IMR-90 (cell line): ENCODE measurements around the gene DGKQ. TPM values are rescaled to one million over a fixed set of nuclear protein-coding genes. Genes with fewer than 3 reads are reported as not detected.

Source experiments
- ATAC-seq: fragments of 200-7000 bp; cut with Tn5 transposase; 2 replicates; pipeline ENCODE4 v1.9.1; 2020; ENCODE audit warnings: low read depth, mild to moderate bottlenecking, moderate library complexity
- BruUV-seq: library from RNA; stranded (reverse); fragments of 400-500 nt; replicated peaks from 2 replicates; lab custom pipeline; 2021; lab: Mats Ljungman, UMichigan
- CTCF ChIA-PET: fragments of 300-600 bp; formaldehyde crosslinking; extraction: SDS; loops from one replicate; lab custom pipeline; 2021; ENCODE audit warnings: antibody characterized with exemption; lab: Yijun Ruan, JAX
- POLR2A ChIA-PET: fragments of 300-600 bp; sonication (Branson Sonifier 250); formaldehyde crosslinking; loops from one replicate; lab custom pipeline; 2022; ENCODE audit warnings: antibody characterized with exemption; ENCODE audit not compliant: unreplicated experiment; lab: Charles Lee
- DNase-seq: peaks from one replicate; pipeline ENCODE4 v3.0.0; 2013
- H2AFZ ChIP-seq: replicated peaks from 2 replicates; pipeline ENCODE3; 2013; ENCODE audit warnings: low read length, mild to moderate bottlenecking; ENCODE audit not compliant: poor library complexity
- H2AK5ac ChIP-seq: 2 replicates; pipeline ENCODE4 v1.6.1; 2013; ENCODE audit warnings: low read depth, low read length, inconsistent platforms
- H2AK9ac ChIP-seq: replicated peaks from 2 replicates; pipeline ENCODE3; 2013; ENCODE audit warnings: mild to moderate bottlenecking, low read depth, low read length, moderate library complexity; ENCODE audit not compliant: poor library complexity
- H2BK120ac ChIP-seq: 2 replicates; pipeline ENCODE4 v1.6.1; 2013; ENCODE audit warnings: low read depth, low read length, inconsistent platforms
- H2BK15ac ChIP-seq: 3 replicates; pipeline ENCODE4 v1.6.1; 2013; ENCODE audit warnings: low read depth, low read length, inconsistent platforms
- H2BK20ac ChIP-seq: 2 replicates; pipeline ENCODE4 v1.6.1; 2013; ENCODE audit warnings: low read depth, mild to moderate bottlenecking, inconsistent platforms, low read length, moderate library complexity
- H2BK5ac ChIP-seq: 2 replicates; pipeline ENCODE4 v1.6.1; 2013; ENCODE audit warnings: mild to moderate bottlenecking, low read depth, low read length, inconsistent platforms; ENCODE audit not compliant: poor library complexity, severe bottlenecking
- H3K14ac ChIP-seq: replicated peaks from 2 replicates; pipeline ENCODE4 v1.6.1; 2013; ENCODE audit warnings: low read depth, low read length, inconsistent platforms
- H3K18ac ChIP-seq: 2 replicates; pipeline ENCODE4 v1.6.1; 2013; ENCODE audit warnings: low read depth, low read length, control low read depth
- H3K23ac ChIP-seq: 2 replicates; pipeline ENCODE4 v1.6.1; 2013; ENCODE audit warnings: low read depth, low read length, inconsistent platforms
- H3K27ac ChIP-seq: 2 replicates; pipeline ENCODE4 v1.5.1; 2013; ENCODE audit warnings: mild to moderate bottlenecking, control low read depth, low read length; ENCODE audit not compliant: insufficient read depth
- H3K27me3 ChIP-seq: 2 replicates; pipeline ENCODE4 v1.6.1; 2013; ENCODE audit warnings: low read length; ENCODE audit not compliant: control insufficient read depth, insufficient read depth
- H3K36me3 ChIP-seq: 2 replicates; pipeline ENCODE4 v1.6.1; 2013; ENCODE audit warnings: low read length, mixed read lengths; ENCODE audit not compliant: control insufficient read depth, insufficient read depth
- H3K4ac ChIP-seq: 2 replicates; pipeline ENCODE4 v1.6.1; 2013; ENCODE audit warnings: low read depth, low read length, inconsistent platforms
- H3K4me1 ChIP-seq: 2 replicates; pipeline ENCODE4 v1.6.1; 2013; ENCODE audit warnings: low read length, mixed read lengths; ENCODE audit not compliant: control insufficient read depth, insufficient read depth
- H3K4me2 ChIP-seq: 2 replicates; pipeline ENCODE4 v1.6.1; 2013; ENCODE audit warnings: low read depth, mild to moderate bottlenecking, control low read depth, low read length, moderate library complexity
- H3K4me3 ChIP-seq: 2 replicates; pipeline ENCODE4 v1.5.1; 2013; ENCODE audit warnings: low read depth, mild to moderate bottlenecking, control low read depth, low read length, moderate library complexity; ENCODE audit not compliant: insufficient read depth
- H3K56ac ChIP-seq: 2 replicates; pipeline ENCODE4 v1.6.1; 2013; ENCODE audit warnings: low read length, inconsistent platforms; ENCODE audit not compliant: insufficient read depth; ENCODE audit errors: extremely low read depth
- H3K79me1 ChIP-seq, 2 experiments: 2 replicates each; pipeline ENCODE4 v1.6.1; 2013; ENCODE audit warnings: low read length in 2 of 2, inconsistent platforms in 1 of 2, low read depth in 1 of 2
- H3K9ac ChIP-seq: 2 replicates; pipeline ENCODE4 v1.6.1; 2013; ENCODE audit warnings: low read depth, low read length, control low read depth
- H3K9me1 ChIP-seq: 2 replicates; pipeline ENCODE4 v1.6.1; 2013; ENCODE audit warnings: low read length, inconsistent platforms; ENCODE audit not compliant: insufficient read depth
- H3K9me3 ChIP-seq: 2 replicates; pipeline ENCODE4 v1.6.1; 2013; ENCODE audit warnings: low read length; ENCODE audit not compliant: control insufficient read depth, insufficient read depth
- H4K20me1 ChIP-seq: 2 replicates; pipeline ENCODE4 v1.6.1; 2013; ENCODE audit warnings: low read length, inconsistent platforms; ENCODE audit not compliant: insufficient read depth
- H4K5ac ChIP-seq: 2 replicates; pipeline ENCODE4 v1.6.1; 2013; ENCODE audit warnings: mild to moderate bottlenecking, low read depth, low read length, control low read depth
- H4K8ac ChIP-seq, 2 experiments: 2 replicates each; pipeline ENCODE4 v1.6.1; 2013; ENCODE audit warnings: low read depth in 2 of 2, low read length in 2 of 2, control low read depth in 1 of 2, inconsistent platforms in 1 of 2
- H4K91ac ChIP-seq: 2 replicates; pipeline ENCODE4 v1.6.1; 2013; ENCODE audit warnings: low read depth, low read length, inconsistent platforms; ENCODE audit not compliant: insufficient read depth
- BHLHE40 ChIP-seq: fragments of 150-350 bp; IDR thresholded peaks from 2 replicates; pipeline ENCODE4 v1.6.1; 2016; ENCODE audit warnings: mild to moderate bottlenecking, low read depth, low read length
- FOS ChIP-seq: fragments of 150-350 bp; IDR thresholded peaks from 2 replicates; pipeline ENCODE4 v1.6.1; 2016; ENCODE audit warnings: low read depth, low read length
- MXI1 ChIP-seq: IDR thresholded peaks from 2 replicates; pipeline ENCODE4 v1.6.1; 2012; ENCODE audit warnings: low read depth, mild to moderate bottlenecking, low read length, moderate library complexity, borderline replicate concordance
- NFE2L2 ChIP-seq: fragments of 150-350 bp; IDR thresholded peaks from 2 replicates; pipeline ENCODE4 v1.6.1; 2016; ENCODE audit warnings: low read depth, mild to moderate bottlenecking, low read length
- POLR2A ChIP-seq: IDR thresholded peaks from 2 replicates; pipeline ENCODE4 v1.6.1; 2012; ENCODE audit warnings: mild to moderate bottlenecking, low read depth, low read length
- USF2 ChIP-seq: fragments of 150-350 bp; IDR thresholded peaks from 2 replicates; pipeline ENCODE4 v1.6.1; 2017; ENCODE audit warnings: mild to moderate bottlenecking, antibody characterized with exemption, low read length, low read depth
- WGBS, 2 experiments: methylation state at CpG; one replicate each; pipeline versions ENCODE4 v1.1.5 to v1.1.7; 2013; ENCODE audit warnings: missing lambda C conversion rate in 2 of 2; ENCODE audit not compliant: insufficient read length in 1 of 2; ENCODE audit errors: extremely low coverage in 2 of 2; 5-methylcytosine and 5-hydroxymethylcytosine counted together
- dilution Hi-C: fragments of 300-500 bp; cut with HindIII; formaldehyde crosslinking; loops from one replicate; pipeline ENCODE4 v1.14.3; 2018; ENCODE audit warnings: low sequenced_read_pairs; ENCODE audit not compliant: unreplicated experiment
- in situ Hi-C: fragments of 300-500 bp; cut with MboI; formaldehyde crosslinking; loops from 3 replicates; pipeline ENCODE4 v1.14.3; 2019; ENCODE audit warnings: low sequenced_read_pairs, inconsistent platforms, mixed read lengths
- intact Hi-C: fragments of 100-400 bp; cut with micrococcal nuclease; formaldehyde crosslinking; loops from 2 replicates; pipeline ENCODE4 v1.10.0; 2022
- polyA plus RNA-seq, 3 experiments: library from polyadenylated mRNA; depleted of rRNA; stranded (reverse); fragments of >200 nt; gene quantifications; 2 replicates each; pipeline ENCODE4 v1.2.3, GENCODE V29; 2012; ENCODE audit warnings: low replicate concordance in 1 of 3
- total RNA-seq: library from RNA; depleted of rRNA; stranded (reverse); fragments of >200 nt; gene quantifications from 2 replicates; pipeline ENCODE4 v1.2.3, GENCODE V29; 2012

The DGKQ gene
- total and polyA plus RNA-seq, 2 of the 4 experiments (the other 2 are of a cell fraction): 4.3 to 15.6 TPM

DNA sequence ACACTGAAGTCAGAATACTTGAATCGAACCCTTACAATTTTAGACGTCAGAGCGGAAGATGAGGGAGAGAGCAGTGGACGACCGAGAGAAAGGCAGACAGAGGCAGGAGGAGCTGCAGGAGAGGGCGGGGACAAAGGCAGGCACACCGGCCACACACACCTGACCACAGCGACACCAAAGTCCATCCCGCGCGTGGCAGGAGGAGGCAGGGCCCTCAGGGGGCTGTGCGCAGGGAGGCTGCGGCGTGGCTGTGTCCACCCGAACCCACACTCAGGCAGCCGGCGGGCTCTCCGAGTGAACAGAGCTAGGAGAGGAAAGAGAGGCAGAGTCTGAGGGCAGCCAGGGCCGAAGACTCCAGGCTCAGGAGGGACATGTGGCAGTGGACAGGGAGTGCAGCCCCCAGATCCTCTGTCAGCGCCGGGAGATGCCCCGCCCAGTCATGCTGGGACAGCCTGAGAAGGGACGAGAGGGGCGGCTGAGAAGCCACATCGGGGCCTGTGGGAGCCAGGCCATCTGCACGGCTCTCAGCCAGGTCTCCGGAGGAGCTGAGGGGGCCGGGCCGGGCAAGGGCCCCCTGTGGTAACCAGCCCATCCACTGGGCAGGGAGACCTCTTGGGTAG, 61.4 kb downstream of the DGKQ start:
- Histone ChIP-seq H4K91ac (no peak overlapping the region), H3K4me2 (no peak overlapping the region), H3K4ac (no peak overlapping the region), H2AK5ac (no peak overlapping the region), H2BK120ac (no peak overlapping the region), H3K79me1 (peaks cover 13 to 68% of the 10 kb centered on the region in 2 experiments), H3K9me1 (peaks cover 5% of the 10 kb centered on the region; the same call in 1 of the 2 replicates), H3K9ac (no peak overlapping the region), H2AFZ (no peak overlapping the region), H2BK5ac (no peak overlapping the region), H3K18ac (no peak overlapping the region), H2BK15ac (no peak overlapping the region), H3K56ac (no peak overlapping the region), H2BK20ac (no peak overlapping the region), H4K20me1 (peaks cover 71% of the 10 kb centered on the region), H2AK9ac (no peak overlapping the region), H3K4me1 (peaks cover 5% of the 10 kb centered on the region; the same call in 1 of the 2 replicates), H3K4me3 (no peak overlapping the region), H3K14ac (no peak overlapping the region), H3K27me3 (no peaks in the 10 kb centered on the region), H4K5ac (no peak overlapping the region), H3K23ac (no peak overlapping the region), H3K36me3 (peaks cover 19% of the 10 kb centered on the region), H3K9me3 (no peaks in the 10 kb centered on the region), H3K27ac (no peak overlapping the region), H4K8ac (no peak overlapping the region)
- dilution Hi-C loops (no loop called here), intact Hi-C loops (no loop called here), in situ Hi-C loops (no loop called here)
- no peak for DNase-seq
- BruUV-seq: no TSS peak
- TF ChIP-seq POLR2A (no peak), USF2 (no peak), NFE2L2 (no peak), MXI1 (no peak), FOS (no peak), BHLHE40 (no peak)
- no peak for ATAC-seq
- WGBS, 2 experiments: 90% methylated on average over 6 of the region's 29 CpGs; no CpG with 5 or more reads in 1 of the 2 experiments
- CTCF ChIA-PET: no interaction called here
- POLR2A ChIA-PET: no interaction called here
